Measurements from ENCODE around the gene ASPDH. TPM values are rescaled to one million over a fixed set of nuclear protein-coding genes. Genes with fewer than 3 reads are reported as not detected.

Gene ASPDH
- total and polyA plus RNA-seq, 2 donors: 0.50 to 0.57 TPM

DNA sequence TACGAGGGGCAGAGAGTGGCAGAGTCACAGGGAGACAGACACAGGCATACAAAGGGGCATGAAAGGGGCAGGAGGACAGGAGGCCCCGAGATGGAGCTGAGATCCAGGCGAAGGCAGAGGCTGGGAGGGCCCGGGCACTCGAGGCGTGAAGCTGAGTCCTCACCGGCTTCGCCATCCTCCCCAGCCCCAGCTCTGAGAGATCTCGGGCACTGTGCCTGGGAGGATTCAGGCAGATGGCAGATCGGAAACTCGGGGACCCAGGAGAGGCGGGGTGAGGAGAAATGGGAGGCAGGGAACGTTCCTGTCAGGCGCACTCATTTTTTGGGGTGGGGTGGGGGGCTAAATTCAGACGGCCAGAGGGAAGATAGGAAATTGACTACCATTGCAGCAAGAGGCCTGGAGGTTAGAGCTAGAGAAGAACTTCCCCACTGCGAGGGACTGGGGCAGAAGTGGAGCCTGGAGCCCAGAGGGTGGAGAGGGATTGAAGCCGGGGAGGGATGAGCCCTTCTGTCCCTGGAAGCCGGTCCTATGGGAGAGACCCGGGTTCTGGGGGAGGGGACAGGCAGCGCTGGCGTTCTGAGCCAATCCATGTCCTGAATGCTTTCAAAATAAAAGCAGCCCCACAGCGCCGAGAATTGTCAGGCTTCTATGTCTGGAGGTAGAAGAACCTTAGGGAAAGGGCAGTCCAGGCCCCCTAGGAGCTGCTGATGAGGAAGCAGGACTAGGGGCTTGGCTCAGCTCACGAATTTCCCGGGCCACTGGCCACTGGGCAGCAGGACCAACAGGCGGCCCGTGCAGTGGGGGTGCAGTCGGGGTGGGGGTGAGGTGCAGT lies 42.0 kb upstream of the ASPDH start:
- WGBS: 35% methylated on average over 28 of the region's 28 CpGs
- no peak for DNase-seq (ENCODE audit: low read depth in 6 of 9, low spot score in 9 of 9)
- Histone ChIP-seq H3K27ac (ENCODE audit: low read depth in 1 of 2, low read length in 1 of 2) (no peak overlapping the region), H3K36me3 (ENCODE audit: control insufficient read depth in 2 of 2, insufficient read depth in 2 of 2, low read length in 1 of 2) (no peaks in the 10 kb centered on the region), H3K4me3 (ENCODE audit: low read length in 2 of 2) (no peak overlapping the region), H3K4me1 (ENCODE audit: control insufficient read depth in 2 of 2, insufficient read depth in 2 of 2, low read length in 2 of 2) (peaks cover 3 to 4% of the 10 kb centered on the region in 2 donors), H3K27me3 (ENCODE audit: control insufficient read depth in 2 of 2, insufficient read depth in 1 of 2, low read length in 1 of 2) (peaks cover 26 to 75% of the 10 kb centered on the region in 2 donors), H3K9me3 (ENCODE audit: control insufficient read depth in 2 of 2, insufficient read depth in 1 of 2, low read length in 1 of 2) (no peaks in the 10 kb centered on the region)

DNA sequence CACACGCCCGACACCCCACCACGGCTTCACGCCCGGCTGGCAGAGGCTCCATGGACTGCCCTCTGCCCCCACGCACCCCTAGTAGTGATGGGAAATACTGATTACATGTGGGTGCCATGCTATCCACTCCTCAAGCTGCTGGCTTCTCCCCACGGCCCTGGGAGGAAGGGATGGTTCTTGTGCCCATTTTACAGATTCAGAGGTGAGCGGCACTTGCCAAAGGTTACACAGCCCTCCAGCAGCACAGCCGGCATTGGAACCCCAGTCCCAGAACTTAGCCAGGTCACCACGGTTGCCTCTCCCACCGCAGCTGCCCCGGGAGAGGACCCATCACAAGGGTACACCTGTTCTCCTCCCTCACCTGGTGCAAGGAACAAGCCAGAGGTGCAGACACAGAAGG lies 41.3 kb upstream of the ASPDH start:
- no peaks in the 10 kb centered on the region for H3K9me3 ChIP-seq (ENCODE audit: control insufficient read depth in 2 of 2, insufficient read depth in 1 of 2, low read length in 1 of 2)
- H3K36me3 ChIP-seq (ENCODE audit: control insufficient read depth in 2 of 2, insufficient read depth in 2 of 2, low read length in 1 of 2): no peaks in the 10 kb centered on the region
- peaks cover 26 to 81% of the 10 kb centered on the region in 2 donors for H3K27me3 ChIP-seq (ENCODE audit: control insufficient read depth in 2 of 2, insufficient read depth in 1 of 2, low read length in 1 of 2)
- no peak overlapping the region for H3K27ac ChIP-seq (ENCODE audit: low read depth in 1 of 2, low read length in 1 of 2)
- peaks cover 3 to 4% of the 10 kb centered on the region in 2 donors for H3K4me1 ChIP-seq (ENCODE audit: control insufficient read depth in 2 of 2, insufficient read depth in 2 of 2, low read length in 2 of 2)
- no peak overlapping the region for H3K4me3 ChIP-seq (ENCODE audit: low read length in 2 of 2)
- DNase-seq (ENCODE audit: low read depth in 6 of 9, low spot score in 9 of 9): no peak
- 76% methylated on average over 12 of the region's 12 CpGs for WGBS

DNA sequence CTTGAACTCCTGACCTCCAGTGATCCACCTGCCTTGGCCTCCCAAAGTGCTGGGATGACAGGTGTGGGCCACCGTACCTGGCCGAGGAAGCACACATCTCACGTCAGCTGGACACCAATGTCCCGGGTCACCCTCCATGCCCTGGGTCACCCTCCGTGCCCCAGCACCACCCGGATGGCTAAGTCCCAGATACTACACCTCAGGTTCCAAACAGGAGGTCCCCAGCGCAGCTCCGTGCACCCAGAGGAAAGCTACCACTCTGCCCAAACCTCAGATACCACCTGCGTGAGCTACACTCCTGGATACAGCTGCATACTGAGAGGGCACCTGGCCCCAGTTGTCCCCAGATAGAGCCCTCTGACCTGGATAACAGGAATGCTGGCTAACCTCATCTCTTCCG lies 40.5 kb upstream of the ASPDH start:
- H3K27me3 ChIP-seq (ENCODE audit: control insufficient read depth in 2 of 2, insufficient read depth in 1 of 2, low read length in 1 of 2): peaks cover 30 to 90% of the 10 kb centered on the region in 2 donors
- 88% methylated on average over 10 of the region's 10 CpGs for WGBS

DNA sequence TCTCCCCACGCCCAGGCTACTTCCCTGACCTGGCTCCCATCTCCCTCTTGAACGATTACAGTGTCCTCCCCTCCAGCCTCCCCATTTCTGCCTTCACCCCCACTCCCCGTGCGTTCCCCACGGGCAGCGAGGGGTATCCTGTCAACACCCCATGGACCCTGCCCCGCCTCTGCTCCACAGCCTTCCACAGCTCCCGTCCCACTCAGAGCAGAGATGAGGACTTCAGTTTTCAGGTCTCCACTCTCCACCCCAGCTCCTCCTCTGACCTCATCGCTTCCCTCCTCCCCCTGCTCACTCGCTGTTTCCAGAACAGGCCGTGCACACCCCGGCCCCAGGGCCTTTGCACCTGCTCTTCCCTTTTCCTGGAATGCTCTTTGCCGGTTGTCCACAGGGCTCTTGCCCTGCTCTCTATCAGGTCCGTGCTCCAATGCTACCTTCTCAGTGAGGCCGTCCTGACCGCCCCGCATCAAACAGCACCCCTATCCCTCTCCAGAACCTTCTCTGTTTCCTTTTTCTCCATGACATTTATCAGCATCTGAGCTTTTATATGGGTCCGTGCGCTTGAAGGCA lies 39.5 kb upstream of the ASPDH start:
- no peaks in the 10 kb centered on the region for H3K36me3 ChIP-seq (ENCODE audit: control insufficient read depth in 2 of 2, insufficient read depth in 2 of 2, low read length in 1 of 2)
- WGBS: 82% methylated on average over 19 of the region's 19 CpGs
- no peaks in the 10 kb centered on the region for H3K9me3 ChIP-seq (ENCODE audit: control insufficient read depth in 2 of 2, insufficient read depth in 1 of 2, low read length in 1 of 2)
- H3K27me3 ChIP-seq (ENCODE audit: control insufficient read depth in 2 of 2, insufficient read depth in 1 of 2, low read length in 1 of 2): peaks cover 30 to 83% of the 10 kb centered on the region in 2 donors
- no peak overlapping the region for H3K4me3 ChIP-seq (ENCODE audit: low read length in 2 of 2)
- peaks cover 3 to 4% of the 10 kb centered on the region in 2 donors for H3K4me1 ChIP-seq (ENCODE audit: control insufficient read depth in 2 of 2, insufficient read depth in 2 of 2, low read length in 2 of 2)
- DNase-seq (ENCODE audit: low read depth in 6 of 9, low spot score in 9 of 9): no peak
- no peak overlapping the region for H3K27ac ChIP-seq (ENCODE audit: low read depth in 1 of 2, low read length in 1 of 2)

More for the DNA sequence above, 40.5 kb upstream of the ASPDH start:
- H3K9me3 ChIP-seq (ENCODE audit: control insufficient read depth in 2 of 2, insufficient read depth in 1 of 2, low read length in 1 of 2): no peaks in the 10 kb centered on the region
- H3K4me1 ChIP-seq (ENCODE audit: control insufficient read depth in 2 of 2, insufficient read depth in 2 of 2, low read length in 2 of 2): peaks cover 3 to 4% of the 10 kb centered on the region in 2 donors
- no peaks in the 10 kb centered on the region for H3K36me3 ChIP-seq (ENCODE audit: control insufficient read depth in 2 of 2, insufficient read depth in 2 of 2, low read length in 1 of 2)
- no peak overlapping the region for H3K27ac ChIP-seq (ENCODE audit: low read depth in 1 of 2, low read length in 1 of 2)
- no peak for DNase-seq (ENCODE audit: low read depth in 6 of 9, low spot score in 9 of 9)
- no peak overlapping the region for H3K4me3 ChIP-seq (ENCODE audit: low read length in 2 of 2)

DNA sequence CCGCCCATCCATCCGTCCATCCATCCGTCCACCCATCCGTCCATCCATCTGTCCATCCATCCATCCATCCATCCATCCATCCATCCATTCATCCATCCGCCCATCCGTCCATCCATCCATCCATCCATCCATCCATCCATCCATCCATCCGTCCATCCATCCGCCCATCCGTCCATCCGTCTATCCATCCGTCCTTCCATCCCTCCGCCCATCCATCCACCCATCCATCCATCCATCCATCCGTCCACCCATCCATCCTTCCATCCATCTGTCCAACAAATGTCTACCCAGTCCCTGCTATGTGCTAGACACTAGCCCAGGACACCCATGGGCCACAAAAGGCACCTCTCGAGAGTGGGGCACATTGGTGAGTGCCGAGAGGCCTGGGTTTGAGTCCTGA lies 38.8 kb upstream of the ASPDH start:
- H3K27me3 ChIP-seq (ENCODE audit: control insufficient read depth in 2 of 2, insufficient read depth in 1 of 2, low read length in 1 of 2): peaks cover 30 to 79% of the 10 kb centered on the region in 2 donors
- H3K4me1 ChIP-seq (ENCODE audit: control insufficient read depth in 2 of 2, insufficient read depth in 2 of 2, low read length in 2 of 2): peaks cover 3 to 4% of the 10 kb centered on the region in 2 donors
- H3K9me3 ChIP-seq (ENCODE audit: control insufficient read depth in 2 of 2, insufficient read depth in 1 of 2, low read length in 1 of 2): no peaks in the 10 kb centered on the region
- 80% methylated on average over 15 of the region's 15 CpGs for WGBS
- no peak overlapping the region for H3K4me3 ChIP-seq (ENCODE audit: low read length in 2 of 2)
- no peak for DNase-seq (ENCODE audit: low read depth in 6 of 9, low spot score in 9 of 9)
- no peaks in the 10 kb centered on the region for H3K36me3 ChIP-seq (ENCODE audit: control insufficient read depth in 2 of 2, insufficient read depth in 2 of 2, low read length in 1 of 2)
- H3K27ac ChIP-seq (ENCODE audit: low read depth in 1 of 2, low read length in 1 of 2): no peak overlapping the region

DNA sequence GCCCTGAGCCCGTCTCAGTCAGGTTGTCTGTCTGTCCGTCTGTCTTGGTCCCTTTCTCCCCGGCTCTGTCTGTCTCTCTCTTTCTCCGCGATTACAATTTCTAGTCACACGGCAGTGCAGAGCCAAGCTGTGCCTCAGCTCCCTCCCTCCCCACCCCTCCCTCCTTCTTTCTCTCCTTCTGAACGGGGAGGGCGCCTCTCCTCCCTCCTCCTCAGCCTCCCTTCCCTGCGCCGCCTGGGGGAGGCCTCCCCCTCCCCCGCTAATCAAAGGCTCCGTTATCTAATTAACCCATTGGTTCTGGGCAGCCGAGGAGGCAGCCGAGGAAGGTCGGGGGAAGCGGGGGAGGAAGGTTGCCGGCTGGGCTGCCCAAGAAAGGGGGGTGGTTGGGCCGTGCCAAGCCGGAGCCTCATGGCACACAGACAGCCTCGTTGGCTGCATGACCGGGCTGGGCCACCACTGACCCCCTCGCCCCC lies 38.0 kb upstream of the ASPDH start:
- no peaks in the 10 kb centered on the region for H3K9me3 ChIP-seq (ENCODE audit: control insufficient read depth in 2 of 2, insufficient read depth in 1 of 2, low read length in 1 of 2)
- H3K4me3 ChIP-seq (ENCODE audit: low read length in 2 of 2): no peak overlapping the region
- H3K36me3 ChIP-seq (ENCODE audit: control insufficient read depth in 2 of 2, insufficient read depth in 2 of 2, low read length in 1 of 2): no peaks in the 10 kb centered on the region
- 5% methylated on average over 22 of the region's 22 CpGs for whole genome bisulfite sequencing
- H3K4me1 ChIP-seq (ENCODE audit: control insufficient read depth in 2 of 2, insufficient read depth in 2 of 2, low read length in 2 of 2): peaks cover 3 to 4% of the 10 kb centered on the region in 2 donors
- DNase-seq (ENCODE audit: low read depth in 6 of 9, low spot score in 9 of 9): no peak
- H3K27ac ChIP-seq (ENCODE audit: low read depth in 1 of 2, low read length in 1 of 2): no peak overlapping the region
- peaks cover 23 to 73% of the 10 kb centered on the region in 2 donors for H3K27me3 ChIP-seq (ENCODE audit: control insufficient read depth in 2 of 2, insufficient read depth in 1 of 2, low read length in 1 of 2)

DNA sequence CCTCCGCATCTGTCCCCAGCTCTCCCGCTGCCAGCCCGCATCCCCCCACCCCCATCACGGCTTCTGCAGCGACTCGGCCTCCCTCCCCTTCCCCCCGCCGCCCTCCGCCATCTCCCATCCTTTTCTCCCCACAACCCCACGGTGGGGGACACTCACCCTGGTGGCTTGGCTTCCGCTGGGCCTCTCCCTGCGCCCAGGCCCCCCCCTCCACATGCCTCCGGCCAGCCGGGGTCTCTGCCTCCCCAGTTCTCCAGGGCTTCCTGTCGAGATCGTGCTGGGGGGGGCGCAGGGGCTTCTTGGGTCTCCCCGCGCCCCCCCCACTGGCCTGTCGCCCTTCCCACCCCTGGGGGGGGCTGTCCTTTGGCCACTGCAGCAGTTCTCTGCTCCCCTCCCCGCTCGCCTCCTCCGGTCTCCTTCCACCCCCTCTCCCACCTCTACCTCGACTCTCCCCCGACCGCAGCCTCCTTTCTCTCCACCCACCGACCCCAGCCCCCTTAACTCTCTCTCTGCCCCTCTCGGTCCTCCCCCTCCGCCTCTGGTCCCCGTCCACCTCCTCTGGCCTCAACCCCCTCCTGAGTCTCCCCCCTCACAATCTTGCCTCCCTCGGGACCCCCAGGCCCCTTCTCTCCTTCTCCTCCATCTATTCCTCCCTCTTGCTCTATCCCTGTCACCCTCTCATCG lies 37.5 kb upstream of the ASPDH start:
- peaks cover 18 to 68% of the 10 kb centered on the region in 2 donors for H3K27me3 ChIP-seq (ENCODE audit: control insufficient read depth in 2 of 2, insufficient read depth in 1 of 2, low read length in 1 of 2)
- no peaks in the 10 kb centered on the region for H3K36me3 ChIP-seq (ENCODE audit: control insufficient read depth in 2 of 2, insufficient read depth in 2 of 2, low read length in 1 of 2)
- H3K9me3 ChIP-seq (ENCODE audit: control insufficient read depth in 2 of 2, insufficient read depth in 1 of 2, low read length in 1 of 2): no peaks in the 10 kb centered on the region
- WGBS: 7% methylated on average over 32 of the region's 32 CpGs
- DNase-seq (ENCODE audit: low read depth in 6 of 9, low spot score in 9 of 9): no peak
- H3K4me1 ChIP-seq (ENCODE audit: control insufficient read depth in 2 of 2, insufficient read depth in 2 of 2, low read length in 2 of 2): no peaks in the 10 kb centered on the region
- no peak overlapping the region for H3K27ac ChIP-seq (ENCODE audit: low read depth in 1 of 2, low read length in 1 of 2)
- H3K4me3 ChIP-seq (ENCODE audit: low read length in 2 of 2): no peak overlapping the region

DNA sequence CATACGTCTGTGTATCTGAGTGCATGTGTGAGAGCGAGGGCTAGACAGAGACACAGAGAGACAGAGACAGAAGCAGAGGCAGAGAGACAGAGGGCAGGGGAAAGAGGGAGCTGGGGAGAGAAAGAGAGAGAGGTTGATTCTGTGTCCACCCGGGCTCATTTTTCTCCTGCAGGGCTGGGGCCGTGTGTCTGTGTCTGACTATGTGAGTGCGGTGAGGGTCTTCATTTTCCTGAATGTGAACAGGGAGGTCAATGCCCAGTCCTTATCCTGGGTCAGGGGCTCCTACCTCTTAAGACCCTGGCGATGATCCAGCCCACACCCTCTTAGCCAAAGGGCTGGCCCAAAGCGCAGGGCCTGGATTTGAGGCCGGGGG lies 36.9 kb upstream of the ASPDH start:
- Histone ChIP-seq H3K4me1 (ENCODE audit: control insufficient read depth in 2 of 2, insufficient read depth in 2 of 2, low read length in 2 of 2) (no peaks in the 10 kb centered on the region), H3K27me3 (ENCODE audit: control insufficient read depth in 2 of 2, insufficient read depth in 1 of 2, low read length in 1 of 2) (peaks cover 14 to 62% of the 10 kb centered on the region in 2 donors), H3K9me3 (ENCODE audit: control insufficient read depth in 2 of 2, insufficient read depth in 1 of 2, low read length in 1 of 2) (no peaks in the 10 kb centered on the region), H3K36me3 (ENCODE audit: control insufficient read depth in 2 of 2, insufficient read depth in 2 of 2, low read length in 1 of 2) (no peaks in the 10 kb centered on the region), H3K4me3 (ENCODE audit: low read length in 2 of 2) (no peak overlapping the region), H3K27ac (ENCODE audit: low read depth in 1 of 2, low read length in 1 of 2) (no peak overlapping the region)
- 46% methylated on average over 8 of the region's 8 CpGs for WGBS
- DNase-seq (ENCODE audit: low read depth in 6 of 9, low spot score in 9 of 9): no peak
